Measurements from ENCODE around the gene MAD2L1BP.
A peak's percentile ranks its signal among the peaks of the same experiment; 100 is the strongest.

The MAD2L1BP gene

GRCh38 chr6:43682724-43683429, 47.2 kb downstream of the MAD2L1BP start:
- no peaks in the 10 kb centered on the region for H3K27me3 ChIP-seq (replicated peaks)
- DNase-seq = no peak
- no peak for TF ChIP-seq CTCF (IDR thresholded peaks at IDR 0.05; ENCODE audit: low read depth, low read length, missing control alignments)
- peaks cover 22% of the 10 kb centered on the region for H3K36me3 ChIP-seq (replicated peaks)
- in situ Hi-C loops (cut with HindIII; ENCODE audit: low pct_ligation_motif_present, low sequenced_read_pairs) = no loop called here
- H3K27ac ChIP-seq = no peak overlapping the region
- no peak overlapping the region for H3K4me3 ChIP-seq (ENCODE audit: low read depth, low read length)

GRCh38 chr6:43683708-43684455, 48.2 kb downstream of the MAD2L1BP start:
- in situ Hi-C loops (cut with HindIII; ENCODE audit: low pct_ligation_motif_present, low sequenced_read_pairs) = no loop called here
- no peak for DNase-seq

GRCh38 chr6:43687079-43687436, 51.4 kb downstream of the MAD2L1BP start:
- peak overlapping the region; percentile 90 for H3K4me3 ChIP-seq (ENCODE audit: low read depth, low read length)

More at GRCh38 chr6:43683708-43684455, 48.2 kb downstream of the MAD2L1BP start:
- no peak overlapping the region for H3K4me3 ChIP-seq (ENCODE audit: low read depth, low read length)
- no peak for TF ChIP-seq CTCF (IDR thresholded peaks at IDR 0.05; ENCODE audit: low read depth, low read length, missing control alignments)
- no peaks in the 10 kb centered on the region for H3K27me3 ChIP-seq (replicated peaks)
- peaks cover 13% of the 10 kb centered on the region for H3K36me3 ChIP-seq (replicated peaks)
- H3K27ac ChIP-seq = no peak overlapping the region

GRCh38 chr6:43687437-43688347, 52.1 kb downstream of the MAD2L1BP start, which contains the start of gene MRPS18A:
Gene MRPS18A (minus strand): TSS chr6:43687791. CDS start chr6:43687779, 12 bp downstream.
- H3K36me3 ChIP-seq (replicated peaks) = no peaks in the 10 kb centered on the region
- no peak for TF ChIP-seq CTCF (IDR thresholded peaks at IDR 0.05; ENCODE audit: low read depth, low read length, missing control alignments)
- peak; percentile 76 for DNase-seq
- H3K4me3 ChIP-seq (ENCODE audit: low read depth, low read length) = peak within 1 kb of the TSS; percentile 90
- in situ Hi-C loops (cut with HindIII; ENCODE audit: low pct_ligation_motif_present, low sequenced_read_pairs) = no loop called here
- H3K27ac ChIP-seq = peak within 1 kb of the TSS; percentile 47
- H3K27me3 ChIP-seq (replicated peaks) = no peaks in the 10 kb centered on the region

More at GRCh38 chr6:43687079-43687436, 51.4 kb downstream of the MAD2L1BP start:
- peak overlapping the region; percentile 47 for H3K27ac ChIP-seq
- in situ Hi-C loops (cut with HindIII; ENCODE audit: low pct_ligation_motif_present, low sequenced_read_pairs) = no loop called here
- DNase-seq = no peak
- H3K27me3 ChIP-seq (replicated peaks) = no peaks in the 10 kb centered on the region
- no peaks in the 10 kb centered on the region for H3K36me3 ChIP-seq (replicated peaks)
- TF ChIP-seq CTCF (IDR thresholded peaks at IDR 0.05; ENCODE audit: low read depth, low read length, missing control alignments) = no peak

- in situ Hi-C loops (cut with HindIII; ENCODE audit: low pct_ligation_motif_present, low sequenced_read_pairs) = no loop called here
- Histone ChIP-seq H3K27me3 (replicated peaks) (no peaks in the 10 kb centered on the region), H3K4me3 (ENCODE audit: low read depth, low read length) (no peak overlapping the region), H3K27ac (no peak overlapping the region), H3K36me3 (replicated peaks) (no peaks in the 10 kb centered on the region)
- no peak for DNase-seq
- TF ChIP-seq CTCF (IDR thresholded peaks at IDR 0.05; ENCODE audit: low read depth, low read length, missing control alignments) = no peak
These were observed 53.8 kb downstream of the MAD2L1BP start for GRCh38 chr6:43689421-43689820.
